GM19099 (cell line): Measurements from ENCODE around the gene SLC27A5.
A peak's percentile ranks its signal among the peaks of the same experiment; 100 is the strongest.

ENCODE experiments used
- POLR2A ChIP-seq: IDR thresholded peaks from 3 replicates; pipeline ENCODE4 v1.6.1; 2011; ENCODE audit warnings: low read depth; ENCODE audit not compliant: insufficient read length; ENCODE audit errors: extremely low read depth

Gene SLC27A5

GRCh38 chr19:58511353-58512208 is at the start of gene SLC27A5:
Gene SLC27A5 (minus strand): TSS chr19:58511992. CDS start chr19:58511955, 37 bp downstream.
- no peak for TF ChIP-seq POLR2A

GRCh38 chr19:58560921-58561320 is 49.1 kb upstream of the SLC27A5 start:
- no peak for TF ChIP-seq POLR2A

GRCh38 chr19:58560007-58560887 is 48.5 kb upstream of the SLC27A5 start:
- no peak for TF ChIP-seq POLR2A

- TF ChIP-seq POLR2A = peak; percentile 80
Measured at GRCh38 chr19:58559275-58560006, 47.6 kb upstream of the SLC27A5 start.

GRCh38 chr19:58558623-58559274 is 47.0 kb upstream of the SLC27A5 start:
- peak; percentile 70 for TF ChIP-seq POLR2A

GRCh38 chr19:58558066-58558622 is 46.4 kb upstream of the SLC27A5 start, which contains the start of gene UBE2M:
Gene UBE2M (minus strand): TSS chr19:58558611. CDS start chr19:58558381, 230 bp downstream.
- no peak for TF ChIP-seq POLR2A

- no peak for TF ChIP-seq POLR2A
Measured at GRCh38 chr19:58557221-58558065, 45.7 kb upstream of the SLC27A5 start.

- TF ChIP-seq POLR2A = no peak
Measured at GRCh38 chr19:58556622-58557220, 44.9 kb upstream of the SLC27A5 start.

- no peak for TF ChIP-seq POLR2A
Measured at GRCh38 chr19:58555920-58556621, 44.3 kb upstream of the SLC27A5 start.

GRCh38 chr19:58555369-58555885 is 43.6 kb upstream of the SLC27A5 start:
- TF ChIP-seq POLR2A = no peak

- TF ChIP-seq POLR2A = peak; percentile 85
Measured at GRCh38 chr19:58554494-58555368, 42.9 kb upstream of the SLC27A5 start, which contains the start of gene CHMP2A. Gene CHMP2A (minus strand): TSS chr19:58555105. CDS start chr19:58554212, 893 bp downstream.
